Left ventricle myocardium inferior (tissue), 1 donor: ENCODE data around the gene PRSS23. TPM values are rescaled to one million over a fixed set of nuclear protein-coding genes. Genes with fewer than 3 reads are reported as not detected.

Experiments
- DNase-seq: peaks from one replicate; pipeline ENCODE4 v3.0.0-alpha.2; 2020
- H3K27ac ChIP-seq: fragments of 200-600 bp; replicated peaks from 2 replicates; pipeline ENCODE4 v1.8.0; 2021
- H3K27me3 ChIP-seq: fragments of 200-600 bp; 2 replicates; pipeline ENCODE4 v1.8.0; 2021; ENCODE audit warnings: low read depth
- H3K36me3 ChIP-seq: fragments of 200-600 bp; 2 replicates; pipeline ENCODE4 v1.8.0; 2021
- H3K4me1 ChIP-seq: fragments of 200-600 bp; 2 replicates; pipeline ENCODE4 v1.8.0; 2021
- H3K4me3 ChIP-seq: fragments of 200-600 bp; 2 replicates; pipeline ENCODE4 v1.8.0; 2021; ENCODE audit warnings: mild to moderate bottlenecking, moderate library complexity
- H3K9me3 ChIP-seq: fragments of 200-600 bp; replicated peaks from 2 replicates; pipeline ENCODE4 v1.8.0; 2021
- CTCF ChIP-seq: fragments of 200-600 bp; IDR thresholded peaks from 2 replicates; pipeline ENCODE4 v1.8.0; 2021; ENCODE audit warnings: antibody characterized with exemption, mild to moderate bottlenecking, borderline replicate concordance
- intact Hi-C: fragments of 100-400 bp; cut with micrococcal nuclease; formaldehyde crosslinking; loops from one replicate; pipeline ENCODE4 v1.11.0; 2022
- long read RNA-seq: library from polyadenylated mRNA; unstranded; transcript quantifications from one replicate; pipeline ENCODE4 v2.0.0, GENCODE V29; 2021
- total RNA-seq: library from RNA; stranded (reverse); fragmentation: NEBNext Ultra II Directional; extraction: Animal tissue kit (Norgen Biotek cat#: 25700); gene quantifications from one replicate; pipeline ENCODE4 v1.2.1, GENCODE V29; 2021
- donor health status: DM: no; HTN: yes; CAD: no; lungs with severe emphysema.

PRSS23 gene, protein sequence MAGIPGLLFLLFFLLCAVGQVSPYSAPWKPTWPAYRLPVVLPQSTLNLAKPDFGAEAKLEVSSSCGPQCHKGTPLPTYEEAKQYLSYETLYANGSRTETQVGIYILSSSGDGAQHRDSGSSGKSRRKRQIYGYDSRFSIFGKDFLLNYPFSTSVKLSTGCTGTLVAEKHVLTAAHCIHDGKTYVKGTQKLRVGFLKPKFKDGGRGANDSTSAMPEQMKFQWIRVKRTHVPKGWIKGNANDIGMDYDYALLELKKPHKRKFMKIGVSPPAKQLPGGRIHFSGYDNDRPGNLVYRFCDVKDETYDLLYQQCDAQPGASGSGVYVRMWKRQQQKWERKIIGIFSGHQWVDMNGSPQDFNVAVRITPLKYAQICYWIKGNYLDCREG
- total RNA-seq, result 6.5 TPM
- long read RNA-seq, full-length matches to known transcripts, result 18 of 51 reads
- long read RNA-seq, partial matches to known transcripts, result 0 of 51 reads
- long read RNA-seq, other reads (novel, unspliced or antisense), result 33 of 51 reads

DNA sequence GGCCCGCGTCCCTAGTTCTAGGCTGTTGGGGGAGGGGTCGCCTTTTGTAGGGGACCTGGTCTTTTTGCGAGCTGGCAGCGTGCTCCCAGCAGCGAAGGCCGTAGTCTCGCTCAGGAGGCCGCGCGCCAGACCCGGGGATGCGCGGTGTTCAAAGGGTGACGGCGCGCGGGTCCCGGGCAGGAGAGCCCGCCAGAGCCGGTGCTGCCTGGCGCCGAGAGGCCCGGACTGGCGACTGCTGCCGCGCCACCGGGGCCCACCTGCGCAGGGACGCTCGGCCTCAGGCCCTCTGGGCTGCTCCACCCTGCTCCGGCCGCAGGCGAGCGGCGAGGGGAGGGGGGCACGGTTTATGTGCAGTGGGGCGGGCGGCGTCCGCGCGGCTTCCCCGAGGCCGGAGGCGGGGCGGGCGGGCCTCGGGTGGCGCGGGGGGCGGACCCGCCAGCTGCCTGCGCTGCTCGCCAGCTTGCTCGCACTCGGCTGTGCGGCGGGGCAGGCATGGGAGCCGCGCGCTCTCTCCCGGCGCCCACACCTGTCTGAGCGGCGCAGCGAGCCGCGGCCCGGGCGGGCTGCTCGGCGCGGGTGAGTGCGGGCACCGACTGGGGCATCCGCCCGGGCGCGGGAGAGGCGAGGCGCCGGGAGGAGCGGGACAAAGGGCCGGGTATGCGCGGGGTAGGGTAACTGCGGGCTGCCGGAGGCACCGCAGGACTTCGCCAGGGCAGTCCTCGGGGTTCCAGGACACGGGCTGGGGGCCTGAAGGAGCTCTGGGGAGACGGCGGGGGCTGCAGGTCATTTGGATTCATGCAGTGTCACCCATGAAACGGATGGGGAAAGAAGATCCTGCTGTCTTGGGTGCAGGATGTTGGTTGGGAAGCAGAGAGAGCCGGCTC is at the start of gene PRSS23:
TSS of gene PRSS23 (plus strand) at position 467 of the 884 bp plus-strand sequence. CDS start 7,102 bp downstream, outside the sequence.
- H3K4me1 ChIP-seq, result peaks cover 25% of the 10 kb centered on the region
- H3K9me3 ChIP-seq, result no peaks in the 10 kb centered on the region
- TF ChIP-seq CTCF, result no peak
- peak within 1 kb of the TSS; percentile 82 for H3K4me3 ChIP-seq
- peak within 1 kb of the TSS; percentile 59 for H3K27ac ChIP-seq
- H3K27me3 ChIP-seq, result no peaks in the 10 kb centered on the region
- intact Hi-C loops, result loop anchor here (5.0 kb wide), 1 partner anchor 338 kb away; no protein-coding TSS in a partner anchor
- H3K36me3 ChIP-seq, result no peaks in the 10 kb centered on the region
- peak; percentile 66 for DNase-seq

DNA sequence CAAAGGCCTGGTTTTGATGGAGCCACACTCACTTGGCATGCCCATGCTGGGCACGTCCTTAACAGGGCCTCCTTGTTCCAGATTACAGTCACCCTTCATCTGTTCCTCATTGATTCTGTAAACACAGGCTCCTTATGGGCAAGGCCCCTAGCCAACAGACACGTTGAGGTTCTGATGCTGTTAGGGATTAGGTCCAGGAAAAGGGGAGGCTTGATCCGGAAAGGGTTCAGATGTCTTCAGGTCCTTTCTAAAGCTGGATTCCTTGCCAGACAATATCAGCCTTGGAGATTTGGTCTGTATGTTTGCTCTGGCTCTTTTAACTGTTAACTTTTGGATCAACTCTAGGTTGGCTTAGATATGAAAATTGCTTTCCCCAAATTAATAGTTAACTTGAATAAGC is 46.9 kb upstream of the PRSS23 start:
- intact Hi-C loops, result no loop called here
- Histone ChIP-seq H3K4me1 (no peaks in the 10 kb centered on the region), H3K27me3 (no peaks in the 10 kb centered on the region), H3K36me3 (no peaks in the 10 kb centered on the region), H3K27ac (no peak overlapping the region), H3K9me3 (peaks cover 5% of the 10 kb centered on the region), H3K4me3 (no peak overlapping the region)
- no peak for TF ChIP-seq CTCF
- DNase-seq, result no peak

- no peak for TF ChIP-seq CTCF
- H3K4me1 ChIP-seq, result no peaks in the 10 kb centered on the region
- H3K36me3 ChIP-seq, result no peaks in the 10 kb centered on the region
- H3K27ac ChIP-seq, result no peak overlapping the region
- no peak for DNase-seq
- no peaks in the 10 kb centered on the region for H3K27me3 ChIP-seq
- intact Hi-C loops, result no loop called here
- H3K9me3 ChIP-seq, result peaks cover 5% of the 10 kb centered on the region
- no peak overlapping the region for H3K4me3 ChIP-seq
These were observed 45.2 kb upstream of the PRSS23 start for GRCh38 chr11:86755146-86755545.

DNA sequence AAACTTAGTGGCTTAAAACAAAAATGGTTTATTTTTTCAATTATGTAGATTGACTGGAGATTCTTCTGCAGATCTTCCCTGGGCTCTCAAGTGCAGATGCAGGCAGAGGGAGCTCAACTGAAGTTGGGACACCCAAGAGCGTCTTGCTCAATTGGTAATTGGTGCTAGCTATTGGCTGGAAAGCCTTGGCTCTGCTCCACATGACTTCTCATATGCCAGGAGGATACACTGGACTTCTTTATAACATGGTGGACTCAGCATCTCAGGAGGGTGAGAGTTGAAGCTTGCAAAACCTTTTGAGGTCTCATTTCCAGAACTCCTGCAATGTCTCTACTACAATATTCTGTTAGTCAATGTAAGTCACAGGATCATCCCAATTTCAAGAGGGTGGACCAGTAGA is 42.2 kb upstream of the PRSS23 start:
- H3K27me3 ChIP-seq, result no peaks in the 10 kb centered on the region
- DNase-seq, result no peak
- no peaks in the 10 kb centered on the region for H3K4me1 ChIP-seq
- H3K27ac ChIP-seq, result no peak overlapping the region
- no peak overlapping the region for H3K4me3 ChIP-seq
- intact Hi-C loops, result no loop called here
- no peak for TF ChIP-seq CTCF
- peaks cover 5% of the 10 kb centered on the region for H3K9me3 ChIP-seq
- no peaks in the 10 kb centered on the region for H3K36me3 ChIP-seq

GRCh38 chr11:86760577-86760976 is 39.8 kb upstream of the PRSS23 start:
- Histone ChIP-seq H3K9me3 (peaks cover 5% of the 10 kb centered on the region), H3K27ac (no peak overlapping the region), H3K4me3 (no peak overlapping the region), H3K4me1 (no peaks in the 10 kb centered on the region), H3K36me3 (no peaks in the 10 kb centered on the region), H3K27me3 (no peaks in the 10 kb centered on the region)
- no peak for DNase-seq
- TF ChIP-seq CTCF, result no peak
- intact Hi-C loops, result no loop called here
